Naive thymus-derived CD8-positive, alpha-beta T cell (primary cell): Measurements from ENCODE around the gene KRT15. TPM values are rescaled to one million over a fixed set of nuclear protein-coding genes. Genes with fewer than 3 reads are reported as not detected.
"Not testable (repeated sequence)": the region's sequence is repeated elsewhere in the genome, so short reads cannot be mapped to it uniquely, and the experiment has no call there.

ENCODE experiments used
- ATAC-seq, 2 donors: fragments of 150-1000 bp; cut with Tn5 transposase in 1 of 2; sonication (Bioruptor Pico), chemical (Tn5 transposase) in 1 of 2; 1 replicate in 1 of 2; 2 replicates in 1 of 2; pipeline ENCODE4 v1.10.0; 2021; ENCODE audit warnings: mild to moderate bottlenecking in 2 of 2, moderate library complexity in 2 of 2
- POLR2A ChIA-PET: fragments of 350-600 bp; sonication (Branson Sonifier 250); formaldehyde crosslinking; loops from one replicate; lab custom pipeline; 2021; ENCODE audit warnings: antibody characterized with exemption; lab: Charles Lee
- DNase-seq, 10 donors: peaks; one replicate each; pipeline versions ENCODE4 v3.0.0 to v3.0.0-alpha.2; 2020 to 2022
- H3K27ac Mint-ChIP-seq, 10 donors: one replicate each; pipeline ENCODE4 v1.8.0; 2020 to 2022; ENCODE audit warnings: mild to moderate bottlenecking in 10 of 10, mixed read lengths in 10 of 10, moderate library complexity in 4 of 10, inconsistent platforms in 1 of 10
- H3K27me3 Mint-ChIP-seq, 5 donors: one replicate each; pipeline ENCODE4 v1.8.0; 2021 to 2022; ENCODE audit warnings: mixed read lengths in 5 of 5
- H3K36me3 Mint-ChIP-seq, 3 donors: one replicate each; pipeline ENCODE4 v1.8.0; 2020 to 2022; ENCODE audit warnings: mixed read lengths in 3 of 3, mild to moderate bottlenecking in 2 of 3, inconsistent platforms in 1 of 3
- H3K4me1 Mint-ChIP-seq, 4 donors: one replicate each; pipeline ENCODE4 v1.8.0; 2021 to 2022; ENCODE audit warnings: mixed read lengths in 4 of 4
- H3K4me3 Mint-ChIP-seq, 10 donors: one replicate each; pipeline ENCODE4 v1.8.0; 2020 to 2022; ENCODE audit warnings: mild to moderate bottlenecking in 10 of 10, mixed read lengths in 10 of 10, moderate library complexity in 6 of 10, inconsistent platforms in 1 of 10
- H3K9me3 Mint-ChIP-seq, 9 donors: one replicate each; pipeline ENCODE4 v1.8.0; 2020 to 2022; ENCODE audit warnings: mixed read lengths in 9 of 9, mild to moderate bottlenecking in 3 of 9, inconsistent platforms in 1 of 9, moderate library complexity in 1 of 9
- polyA plus RNA-seq, 3 donors: library from polyadenylated mRNA; unstranded; fragments of 300-500 nt; fragmentation: Illumina TruSeq; gene quantifications; one replicate each; pipeline ENCODE4 v1.2.3, GENCODE V29; 2021
- total RNA-seq, 8 experiments: library from RNA in 2 of 8; stranded (reverse) in 2 of 8; gene quantifications; one replicate each; pipeline ENCODE4 v1.2.3 and lab custom pipeline; 2021 to 2026

The KRT15 gene
- total and polyA plus RNA-seq, 5 experiments from 2014 or later = not detected

GRCh38 chr17:41551365-41551764 lies 32.7 kb upstream of the KRT15 start:
- peaks cover 0 to 7% (median 0%) of the 10 kb centered on the region in 9 donors for H3K9me3 Mint-ChIP-seq
- H3K27me3 Mint-ChIP-seq = peaks cover 8 to 39% (median 17%) of the 10 kb centered on the region in 5 donors
- H3K36me3 Mint-ChIP-seq = peaks cover 0 to 6% (median 3%) of the 10 kb centered on the region in 3 donors
- H3K4me3 Mint-ChIP-seq = no peak overlapping the region
- no peak overlapping the region for H3K27ac Mint-ChIP-seq
- DNase-seq (no peak), ATAC-seq (no peak)
- POLR2A ChIA-PET = interaction anchor here (1.8 kb wide), 1 partner anchor 137 kb away, joined by 4 read pairs; the partner anchor contains the start of gene EIF1
- H3K4me1 Mint-ChIP-seq = peaks cover 7 to 19% (median 17%) of the 10 kb centered on the region in 4 donors

- Mint-ChIP-seq H3K4me1 (peaks cover 7 to 19% (median 17%) of the 10 kb centered on the region in 4 donors), H3K36me3 (peaks cover 0 to 6% (median 3%) of the 10 kb centered on the region in 3 donors), H3K27ac (peak overlapping the region in 3 of 10 donors; percentile 41 to 71 (median 68)), H3K9me3 (peaks cover 0 to 8% (median 0%) of the 10 kb centered on the region in 9 donors), H3K4me3 (peak overlapping the region in 3 of 10 donors; percentile 60 to 80 (median 76)), H3K27me3 (peaks cover 4 to 32% (median 12%) of the 10 kb centered on the region in 5 donors)
- POLR2A ChIA-PET = interaction anchor here (0.7 to 1.8 kb wide), 6 partner anchors 24 to 241 kb away, joined by 3 to 13 read pairs (median 6); partner anchors contain the start of genes EIF1 and KRTAP16-1
- ATAC-seq (no peak), DNase-seq (no peak)
These were observed 30.9 kb upstream of the KRT15 start for GRCh38 chr17:41549596-41550039.

- POLR2A ChIA-PET = interaction anchor here (0.7 to 1.8 kb wide), 5 partner anchors 23 to 240 kb away, joined by 3 to 11 read pairs (median 6); partner anchors contain the start of genes EIF1 and KRTAP16-1
- Mint-ChIP-seq H3K4me1 (peaks cover 7 to 19% (median 17%) of the 10 kb centered on the region in 4 donors), H3K4me3 (peak overlapping the region; percentile 52 to 80 (median 66)), H3K36me3 (peaks cover 0 to 6% (median 3%) of the 10 kb centered on the region in 3 donors), H3K9me3 (peaks cover 0 to 8% (median 0%) of the 10 kb centered on the region in 9 donors), H3K27ac (peak overlapping the region in 7 of 10 donors; percentile 24 to 71 (median 63)), H3K27me3 (peaks cover 2 to 26% (median 7%) of the 10 kb centered on the region in 5 donors)
- DNase-seq = peak; percentile 70 to 89 (median 79)
- peak; percentile 89 to 91 for ATAC-seq
These were observed 30.3 kb upstream of the KRT15 start for GRCh38 chr17:41548844-41549595.

- POLR2A ChIA-PET = interaction anchor here (0.8 to 1.8 kb wide), 3 partner anchors 114 to 414 kb away, joined by 3 to 6 read pairs (median 6); partner anchors contain the start of gene KRTAP16-1
- Mint-ChIP-seq H3K9me3 (peaks cover 0 to 8% (median 0%) of the 10 kb centered on the region in 9 donors), H3K36me3 (peaks cover 0 to 6% (median 3%) of the 10 kb centered on the region in 3 donors), H3K4me1 (peaks cover 7 to 19% (median 17%) of the 10 kb centered on the region in 4 donors), H3K27ac (peak overlapping the region in 2 of 10 donors; percentile 68 to 71), H3K27me3 (peaks cover under 1 to 17% (median 5%) of the 10 kb centered on the region in 5 donors), H3K4me3 (peak overlapping the region in 8 of 10 donors; percentile 31 to 80 (median 67))
- no peak for DNase-seq
- no peak for ATAC-seq
These were observed 29.5 kb upstream of the KRT15 start for GRCh38 chr17:41547921-41548843.

GRCh38 chr17:41547378-41547841 lies 28.7 kb upstream of the KRT15 start:
- H3K27ac Mint-ChIP-seq = peak overlapping the region in 1 of 10 donors; percentile 78
- no peak overlapping the region for H3K4me3 Mint-ChIP-seq
- H3K36me3 Mint-ChIP-seq = peaks cover 0 to 6% (median 3%) of the 10 kb centered on the region in 3 donors
- ATAC-seq = no peak
- peaks cover 7 to 19% (median 17%) of the 10 kb centered on the region in 4 donors for H3K4me1 Mint-ChIP-seq
- peaks cover 0 to 10% (median 2%) of the 10 kb centered on the region in 5 donors for H3K27me3 Mint-ChIP-seq
- peaks cover 0 to 8% (median 0%) of the 10 kb centered on the region in 9 donors for H3K9me3 Mint-ChIP-seq
- no peak for DNase-seq
- POLR2A ChIA-PET = interaction anchor here (0.8 kb wide), 1 partner anchor 413 kb away, joined by 3 read pairs; no protein-coding TSS in a partner anchor

- peaks cover 7 to 19% (median 17%) of the 10 kb centered on the region in 4 donors for H3K4me1 Mint-ChIP-seq
- POLR2A ChIA-PET = no interaction called here
- H3K27ac Mint-ChIP-seq = peak overlapping the region in 2 of 10 donors; percentile 46 to 78
- H3K4me3 Mint-ChIP-seq = no peak overlapping the region
- DNase-seq (no peak), ATAC-seq (no peak)
- peaks cover 0 to 6% (median 3%) of the 10 kb centered on the region in 3 donors for H3K36me3 Mint-ChIP-seq
- H3K9me3 Mint-ChIP-seq = peaks cover 0 to 8% (median 0%) of the 10 kb centered on the region in 9 donors
- H3K27me3 Mint-ChIP-seq = peaks cover 0 to 4% (median 1%) of the 10 kb centered on the region in 5 donors
These were observed 28.1 kb upstream of the KRT15 start for GRCh38 chr17:41546819-41547218.

- H3K27me3 Mint-ChIP-seq = peaks cover 0 to 5% (median 0%) of the 10 kb centered on the region in 5 donors
- H3K9me3 Mint-ChIP-seq = peaks cover 0 to 8% (median 0%) of the 10 kb centered on the region in 9 donors
- no peak overlapping the region for H3K4me3 Mint-ChIP-seq
- POLR2A ChIA-PET = no interaction called here
- peak overlapping the region in 1 of 10 donors; percentile 28 for H3K27ac Mint-ChIP-seq
- DNase-seq = no peak
- peaks cover 0 to 6% (median 3%) of the 10 kb centered on the region in 3 donors for H3K36me3 Mint-ChIP-seq
- peaks cover 7 to 19% (median 17%) of the 10 kb centered on the region in 4 donors for H3K4me1 Mint-ChIP-seq
- no peak for ATAC-seq
These were observed 27.2 kb upstream of the KRT15 start for GRCh38 chr17:41545829-41546410.

GRCh38 chr17:41544935-41545334 lies 26.2 kb upstream of the KRT15 start:
- peaks cover 0 to 6% (median 3%) of the 10 kb centered on the region in 3 donors for H3K36me3 Mint-ChIP-seq
- H3K27ac Mint-ChIP-seq = peak overlapping the region in 1 of 10 donors; percentile 62
- no peak for DNase-seq
- peaks cover 0 to 8% (median 0%) of the 10 kb centered on the region in 9 donors for H3K9me3 Mint-ChIP-seq
- no peak overlapping the region for H3K4me3 Mint-ChIP-seq
- peaks cover 7 to 19% (median 17%) of the 10 kb centered on the region in 4 donors for H3K4me1 Mint-ChIP-seq
- H3K27me3 Mint-ChIP-seq = peaks cover 0 to 5% (median 0%) of the 10 kb centered on the region in 5 donors
- ATAC-seq = no peak
- POLR2A ChIA-PET = no interaction called here

GRCh38 chr17:41544491-41544892 lies 25.8 kb upstream of the KRT15 start:
- ATAC-seq = no peak
- POLR2A ChIA-PET = no interaction called here
- Mint-ChIP-seq H3K27me3 (peaks cover 0 to 5% (median 0%) of the 10 kb centered on the region in 5 donors), H3K4me1 (peaks cover 7 to 18% (median 15%) of the 10 kb centered on the region in 4 donors), H3K36me3 (peaks cover 0 to 6% (median 3%) of the 10 kb centered on the region in 3 donors), H3K27ac (peak overlapping the region in 1 of 10 donors; percentile 18), H3K4me3 (no peak overlapping the region), H3K9me3 (peaks cover 0 to 8% (median 0%) of the 10 kb centered on the region in 9 donors)
- DNase-seq = no peak

- POLR2A ChIA-PET, ATAC-seq, H3K4me1 Mint-ChIP-seq, H3K27ac Mint-ChIP-seq, H3K4me3 Mint-ChIP-seq, H3K9me3 Mint-ChIP-seq, DNase-seq, H3K36me3 Mint-ChIP-seq, H3K27me3 Mint-ChIP-seq: not testable (repeated sequence)
These were observed 24.1 kb upstream of the KRT15 start for GRCh38 chr17:41542786-41543185.

GRCh38 chr17:41542357-41542756 lies 23.7 kb upstream of the KRT15 start:
- DNase-seq = no peak
- Mint-ChIP-seq H3K4me3 (no peak overlapping the region), H3K9me3 (peaks cover 0 to 7% (median 0%) of the 10 kb centered on the region in 9 donors), H3K27ac (no peak overlapping the region), H3K36me3 (peaks cover 0 to 6% (median 3%) of the 10 kb centered on the region in 3 donors), H3K27me3 (peaks cover 0 to 5% (median 2%) of the 10 kb centered on the region in 5 donors), H3K4me1 (no peaks in the 10 kb centered on the region)
- no peak for ATAC-seq
- POLR2A ChIA-PET = no interaction called here
